Smooth muscle cell (in vitro differentiated cells): ENCODE measurements around the gene SHISA5. TPM values are rescaled to one million over a fixed set of nuclear protein-coding genes. Genes with fewer than 3 reads are reported as not detected.

Experiments used
- DNase-seq: peaks from one replicate; lab custom pipeline; 2025; ENCODE audit not compliant: unreplicated experiment; lab: John Stamatoyannopoulos, UW
- H2AFZ ChIP-seq: fragments of 200-600 bp; sonication (generic); 2 replicates; pipeline ENCODE4 v1.6.0; 2016; ENCODE audit warnings: antibody characterized with exemption, low read depth, mild to moderate bottlenecking
- H3F3A ChIP-seq: fragments of 200-600 bp; sonication (generic); 2 replicates; pipeline ENCODE4 v1.6.0; 2017; ENCODE audit warnings: antibody characterized with exemption, low read depth
- H3K27ac ChIP-seq: fragments of 200-600 bp; sonication (generic); 2 replicates; pipeline ENCODE4 v1.5.1; 2016; ENCODE audit warnings: low read depth, mild to moderate bottlenecking
- H3K27me3 ChIP-seq: fragments of 200-600 bp; sonication (generic); 2 replicates; pipeline ENCODE4 v1.6.1; 2016; ENCODE audit warnings: low read depth, mild to moderate bottlenecking
- H3K36me3 ChIP-seq: fragments of 200-600 bp; sonication (generic); 2 replicates; pipeline ENCODE4 v1.5.1; 2016; ENCODE audit warnings: low read depth
- H3K4me1 ChIP-seq: fragments of 200-600 bp; sonication (generic); 2 replicates; pipeline ENCODE4 v1.5.1; 2016; ENCODE audit warnings: low read depth
- H3K4me2 ChIP-seq: fragments of 200-600 bp; sonication (generic); 2 replicates; pipeline ENCODE4 v1.6.0; 2016; ENCODE audit warnings: mild to moderate bottlenecking
- H3K4me3 ChIP-seq: fragments of 200-600 bp; sonication (generic); 2 replicates; pipeline ENCODE4 v1.5.1; 2016; ENCODE audit warnings: mild to moderate bottlenecking
- H3K79me2 ChIP-seq: fragments of 200-600 bp; sonication (generic); 2 replicates; pipeline ENCODE4 v1.6.0; 2016; ENCODE audit warnings: low read depth, mild to moderate bottlenecking
- H3K9ac ChIP-seq: fragments of 200-600 bp; sonication (generic); 2 replicates; pipeline ENCODE4 v1.6.0; 2016; ENCODE audit warnings: low read depth
- H3K9me3 ChIP-seq: fragments of 200-600 bp; sonication (generic); replicated peaks from 2 replicates; pipeline ENCODE4 v1.5.1; 2016; ENCODE audit warnings: low read depth
- H4K20me1 ChIP-seq: fragments of 200-600 bp; sonication (generic); 2 replicates; pipeline ENCODE4 v1.6.0; 2016; ENCODE audit warnings: low read depth
- CTCF ChIP-seq: fragments of 200-600 bp; sonication (generic); IDR thresholded peaks from 2 replicates; pipeline ENCODE4 v1.5.1; 2017; ENCODE audit warnings: borderline replicate concordance, mild to moderate bottlenecking, antibody characterized with exemption; ENCODE audit not compliant: insufficient read depth, poor library complexity, severe bottlenecking
- WGBS: methylation state at CpG from one replicate; pipeline ENCODE4 v1.1.7; 2016; ENCODE audit warnings: low lambda C conversion rate; 5-methylcytosine and 5-hydroxymethylcytosine counted together
- polyA plus RNA-seq: library from polyadenylated mRNA; unstranded; fragments of >200 nt; fragmentation: Nextera tagmentation; extraction: Ambion mirVana; gene quantifications from 2 replicates; pipeline ENCODE4 v1.2.1, GENCODE V29; 2016
- total RNA-seq: library from RNA; depleted of rRNA; stranded (reverse); fragments of >200 nt; gene quantifications from 2 replicates; pipeline ENCODE4 v1.2.3, GENCODE V29; 2014

SHISA5 gene
- total and polyA plus RNA-seq, 2 experiments from 2014 or later: 124 to 333 TPM

GRCh38 chr3:48505968-48506504 lies 2.1 kb upstream of the SHISA5 start:
- no peaks in the 10 kb centered on the region for H3K36me3 ChIP-seq
- 94% methylated on average over 6 of the region's 6 CpGs for WGBS
- H3K4me1 ChIP-seq: peaks cover 5% of the 10 kb centered on the region
- DNase-seq: no peak
- no peak overlapping the region for H3K9ac ChIP-seq
- H3K4me2 ChIP-seq: no peak overlapping the region
- no peak overlapping the region for H3K4me3 ChIP-seq
- no peak overlapping the region for H3K27ac ChIP-seq
- no peaks in the 10 kb centered on the region for H3K9me3 ChIP-seq
- no peaks in the 10 kb centered on the region for H3K79me2 ChIP-seq
- no peak overlapping the region for H2AFZ ChIP-seq
- peaks cover 12% of the 10 kb centered on the region for H3F3A ChIP-seq
- no peaks in the 10 kb centered on the region for H3K27me3 ChIP-seq
- H4K20me1 ChIP-seq: no peaks in the 10 kb centered on the region
- no peak for TF ChIP-seq CTCF

GRCh38 chr3:48505146-48505545 lies 1.2 kb upstream of the SHISA5 start:
- no peaks in the 10 kb centered on the region for H4K20me1 ChIP-seq
- no peaks in the 10 kb centered on the region for H3K36me3 ChIP-seq
- H3K4me1 ChIP-seq: peaks cover 5% of the 10 kb centered on the region
- peaks cover 10% of the 10 kb centered on the region for H3F3A ChIP-seq
- H3K4me3 ChIP-seq: no peak overlapping the region
- no peak overlapping the region for H3K27ac ChIP-seq
- no peak overlapping the region for H3K4me2 ChIP-seq
- 91% methylated on average over 2 of the region's 2 CpGs for WGBS
- DNase-seq: no peak
- TF ChIP-seq CTCF: no peak
- H3K9me3 ChIP-seq: no peaks in the 10 kb centered on the region
- no peak overlapping the region for H3K9ac ChIP-seq
- H3K27me3 ChIP-seq: no peaks in the 10 kb centered on the region
- no peak overlapping the region for H2AFZ ChIP-seq
- H3K79me2 ChIP-seq: no peaks in the 10 kb centered on the region

GRCh38 chr3:48503401-48504050 lies 448 bp downstream of the SHISA5 start:
- Histone ChIP-seq H3K27me3 (no peaks in the 10 kb centered on the region), H4K20me1 (no peaks in the 10 kb centered on the region), H3K36me3 (no peaks in the 10 kb centered on the region), H3K4me2 (peak overlapping the region; percentile 96), H3K4me1 (peaks cover 5% of the 10 kb centered on the region), H2AFZ (peak overlapping the region; percentile 69), H3K9ac (peak overlapping the region; percentile 57), H3K27ac (peak overlapping the region; percentile 45), H3F3A (peaks cover 7% of the 10 kb centered on the region), H3K79me2 (no peaks in the 10 kb centered on the region), H3K9me3 (no peaks in the 10 kb centered on the region), H3K4me3 (peak overlapping the region; percentile 70)
- no peak for TF ChIP-seq CTCF
- 5% methylated on average over 10 of the region's 26 CpGs for WGBS
- DNase-seq: peak; percentile 21

- peak overlapping the region; percentile 45 for H3K27ac ChIP-seq
- H3K27me3 ChIP-seq: no peaks in the 10 kb centered on the region
- 89% methylated on average over 6 of the region's 6 CpGs for WGBS
- no peak overlapping the region for H2AFZ ChIP-seq
- H3K79me2 ChIP-seq: no peaks in the 10 kb centered on the region
- H3K36me3 ChIP-seq: no peaks in the 10 kb centered on the region
- H3K4me2 ChIP-seq: peak overlapping the region; percentile 96
- peaks cover 5% of the 10 kb centered on the region for H4K20me1 ChIP-seq
- no peak overlapping the region for H3K9ac ChIP-seq
- H3F3A ChIP-seq: peaks cover 7% of the 10 kb centered on the region
- H3K4me1 ChIP-seq: peaks cover 5% of the 10 kb centered on the region
- H3K4me3 ChIP-seq: no peak overlapping the region
- no peaks in the 10 kb centered on the region for H3K9me3 ChIP-seq
- DNase-seq: no peak
- no peak for TF ChIP-seq CTCF
These were observed 1.2 kb downstream of the SHISA5 start for GRCh38 chr3:48502728-48503168.
